AG04449 (cell line): ENCODE data around the gene NUDCD3.

Experiments
- CTCF ChIA-PET: fragments of 350-600 bp; formaldehyde crosslinking; extraction: SDS; loops from one replicate; lab custom pipeline; 2021; ENCODE audit warnings: antibody characterized with exemption; lab: Yijun Ruan, JAX
- POLR2A ChIA-PET: fragments of 400-600, 350-600 bp; formaldehyde crosslinking; extraction: SDS; loops from one replicate; lab custom pipeline; 2020; ENCODE audit warnings: antibody characterized with exemption, inconsistent platforms; lab: Yijun Ruan, JAX
- DNase-seq: peaks from one replicate; pipeline ENCODE4 v3.0.0-alpha.2; 2010; ENCODE audit warnings: low read depth, low spot score
- H3K4me3 ChIP-seq: 2 replicates; pipeline ENCODE4 v1.5.1; 2011; ENCODE audit warnings: low read depth, mild to moderate bottlenecking, control low read depth, low read length
- TF ChIP-seq, protein P1 (sequence below): IDR thresholded peaks from one replicate; pipeline ENCODE4 v1.5.1; 2011; ENCODE audit warnings: mild to moderate bottlenecking, moderate library complexity, low read length, control low read depth, inconsistent platforms; ENCODE audit not compliant: insufficient read depth; ENCODE audit errors: missing control alignments

NUDCD3 gene

DNA sequence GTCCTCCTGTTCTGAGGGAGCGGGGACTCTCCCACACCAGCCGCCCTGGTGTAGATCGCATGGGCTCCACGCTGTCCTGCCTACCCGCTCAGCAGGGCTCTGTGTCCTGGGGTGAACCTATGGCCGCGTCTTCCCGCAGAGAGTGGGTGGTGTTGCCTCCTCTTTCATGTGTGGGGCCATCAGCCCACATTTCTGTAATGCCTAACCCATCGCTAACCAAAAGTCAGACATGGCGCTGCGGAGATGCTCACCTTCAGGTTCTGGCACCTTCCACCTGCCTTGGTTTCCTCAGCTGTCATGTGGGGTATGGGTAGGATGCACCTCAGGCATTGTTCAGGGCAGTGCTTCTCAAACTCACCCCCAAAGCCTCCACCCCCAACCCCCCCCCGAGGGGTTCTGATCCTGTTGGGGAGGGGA is 114.5 kb downstream of the NUDCD3 start:
- TF ChIP-seq, protein P1, sequence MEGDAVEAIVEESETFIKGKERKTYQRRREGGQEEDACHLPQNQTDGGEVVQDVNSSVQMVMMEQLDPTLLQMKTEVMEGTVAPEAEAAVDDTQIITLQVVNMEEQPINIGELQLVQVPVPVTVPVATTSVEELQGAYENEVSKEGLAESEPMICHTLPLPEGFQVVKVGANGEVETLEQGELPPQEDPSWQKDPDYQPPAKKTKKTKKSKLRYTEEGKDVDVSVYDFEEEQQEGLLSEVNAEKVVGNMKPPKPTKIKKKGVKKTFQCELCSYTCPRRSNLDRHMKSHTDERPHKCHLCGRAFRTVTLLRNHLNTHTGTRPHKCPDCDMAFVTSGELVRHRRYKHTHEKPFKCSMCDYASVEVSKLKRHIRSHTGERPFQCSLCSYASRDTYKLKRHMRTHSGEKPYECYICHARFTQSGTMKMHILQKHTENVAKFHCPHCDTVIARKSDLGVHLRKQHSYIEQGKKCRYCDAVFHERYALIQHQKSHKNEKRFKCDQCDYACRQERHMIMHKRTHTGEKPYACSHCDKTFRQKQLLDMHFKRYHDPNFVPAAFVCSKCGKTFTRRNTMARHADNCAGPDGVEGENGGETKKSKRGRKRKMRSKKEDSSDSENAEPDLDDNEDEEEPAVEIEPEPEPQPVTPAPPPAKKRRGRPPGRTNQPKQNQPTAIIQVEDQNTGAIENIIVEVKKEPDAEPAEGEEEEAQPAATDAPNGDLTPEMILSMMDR: no peak
- H3K4me3 ChIP-seq: no peak overlapping the region
- POLR2A ChIA-PET: no interaction called here
- DNase-seq: no peak
- CTCF ChIA-PET: no interaction called here

DNA sequence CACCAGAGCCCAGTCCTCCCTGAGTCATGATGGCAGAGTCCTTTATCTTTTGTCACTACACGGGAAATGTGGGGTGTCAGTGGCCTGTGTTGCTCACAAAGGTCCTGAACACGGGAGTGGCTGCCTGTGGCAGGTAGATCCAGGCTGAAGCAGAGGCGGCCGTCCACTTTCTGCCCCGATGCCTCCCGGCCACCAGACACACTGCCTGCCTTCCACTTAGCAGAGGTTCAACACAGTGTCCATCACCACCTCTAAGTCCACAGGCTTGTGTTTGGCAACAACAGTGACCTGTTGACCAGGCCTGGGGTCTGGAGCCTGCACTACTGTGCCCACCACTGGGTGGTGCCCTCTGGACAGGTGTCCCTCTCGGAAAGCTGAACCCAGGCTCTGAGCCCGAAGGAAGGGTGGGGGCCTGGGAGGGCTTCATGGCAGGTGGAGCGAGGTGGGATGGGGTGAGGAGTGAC is 115.2 kb downstream of the NUDCD3 start:
- TF ChIP-seq, protein P1: no peak
- CTCF ChIA-PET: no interaction called here
- POLR2A ChIA-PET: no interaction called here
- DNase-seq: no peak
- no peak overlapping the region for H3K4me3 ChIP-seq

DNA sequence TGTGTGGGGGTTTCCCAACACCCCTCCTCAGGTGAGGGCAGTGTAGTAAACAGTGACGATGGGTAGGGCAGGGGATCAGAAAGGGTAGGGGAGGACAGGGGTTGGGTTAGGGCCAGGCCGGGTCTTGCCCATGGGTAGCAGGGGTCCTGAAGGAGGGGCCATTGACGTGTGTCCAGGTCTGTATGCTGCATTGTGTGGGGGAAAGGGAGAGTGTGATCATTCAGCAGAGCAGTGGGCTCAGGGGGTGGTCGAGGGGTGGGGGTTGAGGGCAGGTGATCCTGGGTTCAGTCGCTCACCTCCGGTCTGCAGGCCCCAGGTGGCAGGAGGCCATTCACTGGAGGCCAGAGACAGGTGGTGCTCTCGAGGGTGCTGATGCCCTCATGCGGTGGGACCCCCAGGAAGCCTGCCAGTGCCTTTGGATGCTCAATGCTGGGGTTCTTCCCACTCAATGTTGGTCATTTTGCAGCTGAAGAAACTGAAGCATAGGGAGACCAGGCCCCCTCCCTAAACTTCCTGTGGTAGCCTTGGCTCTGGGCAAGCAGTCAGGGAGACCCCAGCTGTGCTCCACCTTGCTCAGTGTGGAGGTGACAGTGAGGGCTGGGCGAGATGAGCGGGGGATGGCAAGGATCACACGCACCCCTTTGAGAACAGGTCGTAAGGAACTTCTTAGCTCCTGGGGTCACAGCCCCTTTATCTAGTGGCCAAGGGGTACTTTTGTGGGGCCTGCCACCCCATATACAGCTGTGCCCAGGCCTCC is 116.3 kb downstream of the NUDCD3 start:
- POLR2A ChIA-PET: no interaction called here
- DNase-seq: no peak
- TF ChIP-seq, protein P1: no peak
- CTCF ChIA-PET: no interaction called here
- H3K4me3 ChIP-seq: no peak overlapping the region

DNA sequence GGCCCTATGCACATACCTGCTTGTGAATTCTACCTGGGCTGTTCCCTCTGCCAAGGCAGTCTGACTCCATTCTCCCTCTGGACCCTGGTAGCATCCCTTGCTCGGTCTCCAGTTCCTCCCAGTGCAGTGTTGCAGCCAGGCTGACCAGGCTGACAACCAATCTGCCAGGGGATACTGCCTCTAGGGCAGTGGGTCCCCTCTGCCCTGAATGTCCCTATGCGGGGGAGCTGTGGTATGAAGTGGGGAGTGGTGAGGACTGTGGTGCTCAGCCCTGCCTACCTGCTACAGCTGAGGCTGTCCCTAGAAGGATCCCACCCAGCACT is 117.1 kb downstream of the NUDCD3 start:
- no peak for DNase-seq
- CTCF ChIA-PET: no interaction called here
- no peak overlapping the region for H3K4me3 ChIP-seq
- TF ChIP-seq, protein P1: no peak
- POLR2A ChIA-PET: no interaction called here

DNA sequence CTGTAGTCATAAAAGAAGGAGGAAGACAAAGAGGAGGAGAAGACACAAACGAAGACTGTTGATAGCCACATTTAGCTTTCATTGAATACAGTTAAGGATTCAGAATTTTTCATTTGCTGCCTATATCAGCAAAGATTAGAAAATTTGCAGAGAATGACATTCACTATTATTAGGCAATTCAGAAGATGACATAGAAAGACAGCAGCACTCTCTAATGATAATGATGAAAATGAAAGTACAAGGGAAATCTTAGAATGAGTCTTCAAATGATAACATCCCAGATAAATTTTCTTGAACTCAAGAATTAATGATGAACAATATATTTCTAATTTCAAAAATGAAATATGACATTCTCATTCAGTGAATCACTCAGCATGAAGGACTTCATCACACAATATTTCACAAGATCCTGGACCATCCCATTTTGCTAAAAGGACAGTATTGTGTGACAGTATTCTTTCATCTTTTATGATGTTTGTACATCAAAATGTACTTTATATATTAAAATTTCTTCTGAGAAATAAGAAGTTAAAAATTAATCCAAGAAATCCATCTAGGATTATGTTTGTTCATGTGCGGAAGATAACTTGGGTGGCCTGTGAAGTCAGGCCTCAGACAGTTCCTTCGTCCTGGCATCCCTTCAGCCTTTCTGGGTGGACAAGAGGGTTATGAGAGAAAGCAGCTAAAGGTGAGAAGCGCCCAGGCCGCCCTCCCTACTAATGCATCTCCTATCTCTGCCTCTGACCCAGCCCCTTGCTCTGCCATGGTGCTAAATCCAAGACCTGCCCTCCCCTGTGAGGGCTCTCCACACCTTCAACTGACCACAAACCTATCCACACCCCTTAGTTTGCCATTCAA is 117.7 kb downstream of the NUDCD3 start:
- ChIA-PET POLR2A (no interaction called here), CTCF (no interaction called here)
- no peak overlapping the region for H3K4me3 ChIP-seq
- DNase-seq: no peak
- TF ChIP-seq, protein P1: no peak

DNA sequence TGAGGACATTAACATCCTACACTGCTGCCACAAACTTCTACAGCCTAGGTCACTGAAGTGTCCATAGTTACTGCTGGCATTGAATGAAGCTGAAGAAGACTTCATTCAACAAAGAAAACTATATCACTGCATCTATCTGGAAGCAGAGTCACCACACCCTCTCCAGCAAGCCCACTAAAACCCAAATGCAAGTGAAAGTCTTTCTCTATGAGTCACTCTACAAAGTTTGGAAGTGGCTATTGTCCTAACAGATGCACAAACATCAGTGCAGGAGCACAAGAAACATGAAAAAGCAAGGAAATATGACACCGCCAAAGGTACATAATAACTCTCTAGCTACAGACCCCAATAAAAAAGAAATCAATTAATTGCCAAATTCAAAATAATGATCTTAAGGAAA is 121.6 kb downstream of the NUDCD3 start:
- H3K4me3 ChIP-seq: no peak overlapping the region
- no peak for DNase-seq
- ChIA-PET CTCF (no interaction called here), POLR2A (no interaction called here)
- TF ChIP-seq, protein P1: no peak
